IPS-NIHi7 (cell line): Measurements from ENCODE around the gene ATP5MK.
"Not testable (repeated sequence)": the region's sequence is repeated elsewhere in the genome, so short reads cannot be mapped to it uniquely, and the experiment has no call there.

Experiments used
- DNase-seq: peaks from one replicate; pipeline ENCODE4 v3.0.0; 2012; ENCODE audit warnings: mixed read lengths; ENCODE audit errors: extremely low spot score

The ATP5MK gene, protein sequence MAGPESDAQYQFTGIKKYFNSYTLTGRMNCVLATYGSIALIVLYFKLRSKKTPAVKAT

DNA sequence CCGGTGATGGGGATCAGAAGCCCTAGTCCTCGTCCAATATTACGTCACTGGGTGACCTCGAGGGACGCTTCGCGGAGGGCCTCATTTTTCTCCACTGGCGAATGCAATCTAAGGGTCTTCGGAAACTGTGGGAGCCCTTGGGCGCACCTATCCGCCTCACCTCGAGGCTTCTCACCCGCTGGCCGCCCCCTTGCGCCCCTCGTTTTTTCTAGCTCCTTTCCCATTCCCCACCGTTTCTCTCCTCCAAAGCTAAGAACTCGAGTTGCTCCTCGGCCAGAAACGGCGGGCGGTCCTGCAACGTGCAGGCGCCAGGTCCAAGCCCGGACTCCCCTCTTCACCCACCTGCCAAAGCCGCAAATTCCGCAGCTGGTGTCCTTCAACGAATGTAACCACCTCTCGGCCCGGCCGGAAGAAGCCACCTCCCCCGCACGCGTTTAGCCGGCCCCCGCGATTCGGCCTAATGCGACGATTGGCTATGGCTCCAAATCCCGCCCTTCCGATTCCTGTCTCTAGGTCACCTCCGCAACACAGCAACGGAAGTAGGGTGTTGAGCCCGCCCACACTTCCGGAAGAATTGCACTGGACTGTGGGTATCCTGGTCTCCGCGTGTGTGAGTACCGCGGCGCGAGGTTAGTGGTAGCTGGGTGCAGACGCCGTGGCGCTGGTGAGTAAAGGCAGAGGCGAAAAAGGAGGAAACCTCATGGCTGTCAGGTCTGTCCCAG, at the start of gene ATP5MK, which contains the start of gene PDCD11:
TSS of gene ATP5MK (minus strand) at position 409 of the 722 bp plus-strand sequence. CDS start 4,018 bp downstream, outside the sequence.
TSS of gene PDCD11 (plus strand) at position 560 of the 722 bp plus-strand sequence. CDS start 1,801 bp downstream, outside the sequence.
- peak; percentile 99 for DNase-seq

DNA sequence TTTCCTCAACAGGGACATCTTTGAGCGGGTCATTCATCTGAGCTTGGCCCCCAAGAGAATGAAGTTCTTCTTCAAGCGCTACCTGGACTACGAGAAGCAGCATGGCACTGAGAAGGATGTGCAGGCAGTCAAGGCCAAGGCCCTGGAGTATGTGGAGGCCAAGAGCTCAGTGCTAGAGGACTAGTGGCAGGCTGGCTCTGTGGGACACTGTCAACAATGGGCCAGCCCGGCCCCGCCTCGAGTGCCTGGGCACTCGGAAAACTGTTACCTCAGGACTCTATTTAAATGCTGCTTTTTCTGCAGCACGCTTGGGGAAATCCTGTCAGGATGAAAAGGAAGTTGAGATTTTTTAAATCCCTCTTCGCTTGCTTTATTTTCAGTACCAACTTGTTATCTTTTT, 49.1 kb upstream of the ATP5MK start:
- DNase-seq: no peak

- no peak for DNase-seq
These were observed 48.2 kb upstream of the ATP5MK start for GRCh38 chr10:103444478-103444877.

GRCh38 chr10:103443475-103444185, 47.4 kb upstream of the ATP5MK start:
- no peak for DNase-seq

- no peak for DNase-seq
These were observed 45.8 kb upstream of the ATP5MK start for GRCh38 chr10:103442031-103442461.

DNA sequence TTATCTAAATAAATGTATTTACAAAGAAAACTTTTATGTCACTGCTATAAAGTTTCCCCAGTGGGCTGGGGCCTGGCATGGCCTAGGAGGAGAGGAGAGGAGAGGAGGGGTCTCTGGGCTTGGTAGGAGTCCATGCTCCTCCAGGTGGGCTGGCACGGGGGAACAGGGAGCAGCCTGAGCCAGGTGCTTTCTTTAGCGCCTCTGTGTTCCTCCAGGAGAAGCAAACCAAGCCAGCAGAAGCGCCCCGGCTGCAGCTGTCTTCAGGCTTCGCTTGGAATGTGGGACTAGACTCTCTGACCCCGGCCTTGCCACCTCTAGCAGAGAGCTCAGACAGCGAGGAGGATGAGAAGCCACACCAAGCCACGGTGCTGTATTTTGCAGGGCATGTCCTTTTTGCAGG, 45.3 kb upstream of the ATP5MK start:
- DNase-seq: no peak

DNA sequence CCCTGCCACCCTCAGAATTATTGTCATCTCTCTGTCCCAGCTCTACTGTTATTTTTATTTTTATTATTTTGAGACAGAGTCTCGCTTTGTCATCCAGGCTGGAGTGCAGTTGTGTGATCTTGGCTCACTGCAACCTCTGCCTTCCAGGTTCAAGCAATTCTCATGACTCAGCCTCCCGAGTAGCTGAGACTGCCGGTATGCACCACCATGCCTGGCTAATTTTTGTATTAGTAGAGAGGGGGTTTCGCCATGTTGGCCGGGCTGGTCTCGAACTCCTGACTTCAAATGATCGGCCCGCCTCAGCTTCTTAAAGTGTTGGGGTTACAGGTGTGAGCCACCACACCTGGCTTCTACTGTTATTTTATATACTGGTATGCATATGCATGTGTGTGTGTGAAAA, 44.9 kb upstream of the ATP5MK start:
- DNase-seq: no peak

- no peak for DNase-seq
These were observed 44.1 kb upstream of the ATP5MK start for GRCh38 chr10:103440416-103440815.

DNA sequence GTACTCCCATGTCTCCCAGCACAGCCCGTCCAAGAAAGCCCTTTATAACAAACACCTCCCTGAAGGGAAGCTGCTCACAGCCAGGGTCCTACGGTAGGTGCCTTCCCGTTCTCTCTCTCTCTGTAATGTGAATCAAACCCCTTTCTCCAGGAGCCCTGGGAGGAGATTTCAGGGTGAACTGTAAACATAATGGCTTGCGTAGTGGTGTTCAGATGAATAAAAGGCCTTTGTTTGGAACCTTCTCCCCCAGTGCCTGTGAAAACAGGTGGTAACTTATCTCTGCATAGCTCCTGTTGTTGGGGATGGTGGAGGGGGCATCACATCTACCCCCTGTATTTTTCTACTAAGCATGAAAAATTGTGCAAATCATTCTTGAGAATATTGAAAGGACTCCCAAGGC, 43.5 kb upstream of the ATP5MK start:
- DNase-seq: no peak

DNA sequence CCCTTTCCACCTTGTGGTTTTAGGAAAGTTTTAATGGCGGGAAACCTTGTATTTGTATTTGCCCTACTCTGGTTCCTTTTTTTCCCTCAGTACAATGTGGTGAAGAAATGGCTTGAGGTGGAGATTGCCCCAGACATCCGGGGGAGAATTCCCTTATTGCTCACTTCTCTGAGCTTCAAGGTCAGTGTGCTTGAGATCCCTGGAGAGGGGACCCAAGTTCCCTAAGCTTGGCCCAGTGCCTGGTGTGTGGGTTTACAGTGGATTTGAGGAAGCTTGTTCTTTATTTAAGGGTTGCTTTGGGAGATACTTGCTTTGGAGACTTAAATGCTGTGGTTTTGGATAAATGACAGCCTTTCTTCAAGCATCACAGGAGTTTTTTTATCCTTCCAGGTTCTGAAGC, 37.6 kb upstream of the ATP5MK start:
- DNase-seq: no peak

- DNase-seq: no peak
These were observed 35.6 kb upstream of the ATP5MK start for GRCh38 chr10:103431902-103432301.

- no peak for DNase-seq
These were observed 33.4 kb upstream of the ATP5MK start for GRCh38 chr10:103429647-103430046.

- no peak for DNase-seq
These were observed 32.8 kb upstream of the ATP5MK start for GRCh38 chr10:103428989-103429643.

GRCh38 chr10:103427866-103428265, 31.6 kb upstream of the ATP5MK start:
- no peak for DNase-seq

GRCh38 chr10:103423748-103424147, 27.5 kb upstream of the ATP5MK start:
- no peak for DNase-seq

GRCh38 chr10:103419101-103419500, 22.8 kb upstream of the ATP5MK start:
- DNase-seq: no peak

GRCh38 chr10:103417601-103418000, 21.3 kb upstream of the ATP5MK start:
- no peak for DNase-seq

- DNase-seq: not testable (repeated sequence)
These were observed 20.8 kb upstream of the ATP5MK start for GRCh38 chr10:103417148-103417469.

GRCh38 chr10:103416436-103417147, 20.3 kb upstream of the ATP5MK start:
- peak; percentile 43 for DNase-seq

GRCh38 chr10:103415581-103415980, 19.3 kb upstream of the ATP5MK start:
- DNase-seq: no peak

DNA sequence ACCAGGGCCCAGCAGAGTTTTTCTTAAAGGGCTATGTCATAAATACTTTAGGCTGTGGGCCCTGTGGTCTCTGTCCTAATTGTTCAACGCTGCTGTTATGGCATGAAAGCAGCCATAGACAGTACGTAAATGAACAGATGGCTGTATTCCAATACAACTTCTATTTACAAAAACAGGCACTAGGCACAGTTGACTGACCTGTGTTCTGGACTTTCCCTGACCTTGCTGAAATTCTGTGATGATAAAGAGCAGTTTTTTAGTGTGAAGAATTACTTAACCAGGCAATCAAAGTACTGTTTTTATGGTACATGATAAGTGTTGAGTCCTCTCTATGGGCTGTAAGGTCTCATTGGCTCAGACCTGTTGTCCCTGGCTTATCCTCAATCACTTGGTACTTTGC, 17.3 kb upstream of the ATP5MK start:
- DNase-seq: no peak
